ENCODE data around the gene AGPAT3.

AGPAT3 gene

DNA sequence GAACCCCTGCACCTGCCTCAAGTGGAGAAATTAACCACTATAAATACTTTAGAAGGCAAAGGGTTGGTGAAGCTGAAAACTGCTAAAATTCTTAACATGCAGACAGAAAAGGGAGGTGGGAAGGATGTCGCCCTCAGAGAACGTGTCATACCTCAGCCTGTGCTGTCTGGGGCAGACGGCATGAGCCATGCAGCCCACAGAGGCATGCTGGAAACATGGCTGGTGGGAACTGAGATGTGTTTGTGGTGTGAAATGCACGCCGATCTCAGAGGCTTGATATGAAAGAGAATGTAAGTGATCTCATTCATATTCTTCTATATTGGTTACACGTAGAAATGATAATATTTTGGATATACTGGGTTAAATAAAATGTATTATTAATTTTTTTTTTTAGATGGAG is 16.3 kb downstream of the AGPAT3 start:
- DNase-seq (ENCODE audit: low spot score): no peak
- TF ChIP-seq, protein P1, sequence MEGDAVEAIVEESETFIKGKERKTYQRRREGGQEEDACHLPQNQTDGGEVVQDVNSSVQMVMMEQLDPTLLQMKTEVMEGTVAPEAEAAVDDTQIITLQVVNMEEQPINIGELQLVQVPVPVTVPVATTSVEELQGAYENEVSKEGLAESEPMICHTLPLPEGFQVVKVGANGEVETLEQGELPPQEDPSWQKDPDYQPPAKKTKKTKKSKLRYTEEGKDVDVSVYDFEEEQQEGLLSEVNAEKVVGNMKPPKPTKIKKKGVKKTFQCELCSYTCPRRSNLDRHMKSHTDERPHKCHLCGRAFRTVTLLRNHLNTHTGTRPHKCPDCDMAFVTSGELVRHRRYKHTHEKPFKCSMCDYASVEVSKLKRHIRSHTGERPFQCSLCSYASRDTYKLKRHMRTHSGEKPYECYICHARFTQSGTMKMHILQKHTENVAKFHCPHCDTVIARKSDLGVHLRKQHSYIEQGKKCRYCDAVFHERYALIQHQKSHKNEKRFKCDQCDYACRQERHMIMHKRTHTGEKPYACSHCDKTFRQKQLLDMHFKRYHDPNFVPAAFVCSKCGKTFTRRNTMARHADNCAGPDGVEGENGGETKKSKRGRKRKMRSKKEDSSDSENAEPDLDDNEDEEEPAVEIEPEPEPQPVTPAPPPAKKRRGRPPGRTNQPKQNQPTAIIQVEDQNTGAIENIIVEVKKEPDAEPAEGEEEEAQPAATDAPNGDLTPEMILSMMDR (IDR thresholded peaks at IDR 0.05; ENCODE audit: extremely low read depth, missing control alignments): no peak

DNA sequence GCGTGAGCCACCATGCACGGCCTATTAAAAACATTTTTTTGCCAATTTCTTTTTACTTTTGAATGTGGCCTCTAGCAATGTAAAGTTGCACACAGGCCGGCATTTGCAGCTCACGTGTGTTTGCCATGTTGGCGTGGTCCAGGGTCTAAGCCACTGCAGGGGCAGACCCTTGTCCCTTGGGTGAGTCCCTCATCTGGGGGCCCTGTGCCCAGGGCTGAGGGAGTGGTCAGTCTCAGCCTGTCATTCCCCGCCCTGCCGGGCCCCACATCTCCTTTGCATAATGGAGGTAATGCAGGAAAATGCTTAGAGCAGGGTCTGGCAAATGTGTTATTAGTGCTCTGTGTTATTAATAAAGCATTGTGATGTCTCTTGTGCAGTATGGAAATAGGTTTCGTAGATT is 16.9 kb downstream of the AGPAT3 start:
- DNase-seq (ENCODE audit: low spot score): no peak
- TF ChIP-seq, protein P1 (IDR thresholded peaks at IDR 0.05; ENCODE audit: extremely low read depth, missing control alignments): no peak

DNA sequence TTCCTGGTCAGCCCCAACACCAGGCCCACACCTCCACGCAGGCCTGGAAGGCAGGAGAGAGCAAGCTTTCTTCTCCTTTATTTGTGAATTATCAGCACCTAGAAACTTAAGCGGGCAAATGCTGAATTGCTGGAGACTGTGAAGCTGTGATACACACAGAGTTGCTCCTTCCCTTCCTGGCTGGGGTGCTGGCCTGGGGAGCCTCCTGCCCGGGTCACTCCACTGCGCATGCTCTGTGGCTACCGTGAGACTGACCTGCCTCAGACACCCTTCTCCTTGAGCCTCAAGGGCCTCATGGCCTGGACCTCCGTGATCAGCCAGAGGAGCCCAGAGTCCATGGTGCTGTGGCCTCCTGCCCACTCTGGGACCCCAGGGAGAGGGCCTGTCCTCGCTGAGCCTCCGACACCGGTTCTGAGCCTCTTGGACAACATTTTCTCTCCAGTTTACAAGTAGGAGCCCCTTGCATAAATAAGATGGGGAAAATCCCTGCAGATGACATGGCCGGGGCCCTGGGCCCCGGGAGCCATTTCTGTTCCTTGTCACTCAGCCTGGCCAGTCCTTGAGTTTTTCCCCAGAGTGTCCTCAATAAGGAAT is 18.0 kb downstream of the AGPAT3 start:
- no peak for DNase-seq (ENCODE audit: low spot score)

DNA sequence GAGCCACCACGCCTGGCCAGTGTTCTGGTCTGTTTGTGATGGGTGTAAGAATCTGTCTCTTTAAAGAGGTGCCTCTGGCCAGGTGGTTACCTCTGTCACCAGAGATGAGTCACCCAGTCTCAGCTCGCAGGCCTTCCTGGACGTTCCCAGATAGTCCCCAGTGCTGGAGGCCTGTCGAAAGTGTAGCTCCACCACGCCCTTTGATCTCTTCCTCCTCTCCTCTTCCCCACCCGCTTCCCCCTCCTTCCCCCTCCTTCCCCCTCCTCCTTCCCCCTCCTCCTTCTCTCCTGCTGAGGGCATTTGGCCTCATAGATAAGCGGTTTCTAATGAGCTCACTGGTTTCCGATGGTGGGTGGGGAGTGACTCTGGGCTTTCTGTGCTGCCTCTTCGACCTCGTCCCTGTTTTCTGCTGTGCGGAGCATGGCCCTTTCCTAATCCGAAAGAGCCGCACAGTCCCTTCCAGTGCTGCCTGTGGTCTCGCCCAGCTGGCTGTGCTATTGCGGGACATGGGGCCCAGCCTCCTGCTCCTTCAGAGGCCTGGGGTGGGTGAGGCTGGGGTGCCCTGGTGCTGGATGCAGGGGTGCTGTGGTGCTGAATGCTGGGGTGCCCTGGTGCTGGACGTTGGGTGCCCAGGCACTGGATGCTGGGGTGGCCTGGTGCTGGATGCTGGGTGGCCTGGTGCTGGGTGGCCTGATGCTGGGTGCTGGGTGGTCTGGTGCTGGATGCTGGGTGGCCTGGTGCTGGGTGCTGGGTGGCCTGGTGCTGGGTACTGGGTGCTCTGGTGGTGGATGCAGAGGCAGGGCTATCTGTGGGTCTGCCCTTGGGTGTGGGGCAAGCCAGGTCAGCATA is 19.2 kb downstream of the AGPAT3 start:
- TF ChIP-seq, protein P1 (IDR thresholded peaks at IDR 0.05; ENCODE audit: extremely low read depth, missing control alignments): no peak
- peak; percentile 62 for DNase-seq (ENCODE audit: low spot score)

More for the DNA sequence above, 18.0 kb downstream of the AGPAT3 start:
- TF ChIP-seq, protein P1 (IDR thresholded peaks at IDR 0.05; ENCODE audit: extremely low read depth, missing control alignments): no peak

DNA sequence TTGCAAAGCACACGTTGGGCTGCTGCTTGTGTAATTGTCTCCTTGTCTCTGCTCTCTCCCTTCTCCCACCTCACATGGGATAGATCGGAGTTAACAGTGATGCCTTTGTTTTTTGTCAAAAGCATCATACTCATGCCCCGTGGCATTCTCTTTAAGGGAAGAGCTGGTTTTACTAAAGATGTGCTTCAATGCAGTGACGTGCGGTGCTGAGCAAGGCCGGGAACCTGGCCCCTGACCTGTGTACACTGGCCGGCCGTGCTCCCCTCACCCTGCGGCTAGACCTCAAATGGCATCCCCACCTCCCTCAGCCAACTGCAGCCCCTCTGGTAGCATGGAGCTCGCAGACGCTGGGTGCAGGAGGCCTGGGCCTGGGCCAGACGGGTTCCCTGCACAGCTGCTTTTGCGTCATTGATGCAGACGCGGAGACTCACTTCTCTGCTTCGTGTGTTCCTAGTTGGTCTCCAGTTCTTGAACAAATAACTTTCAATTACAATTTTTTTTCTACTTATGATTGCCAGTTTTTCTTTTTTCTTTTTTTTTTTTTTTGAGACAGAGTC is 19.9 kb downstream of the AGPAT3 start:
- DNase-seq (ENCODE audit: low spot score): no peak
- TF ChIP-seq, protein P1 (IDR thresholded peaks at IDR 0.05; ENCODE audit: extremely low read depth, missing control alignments): no peak

DNA sequence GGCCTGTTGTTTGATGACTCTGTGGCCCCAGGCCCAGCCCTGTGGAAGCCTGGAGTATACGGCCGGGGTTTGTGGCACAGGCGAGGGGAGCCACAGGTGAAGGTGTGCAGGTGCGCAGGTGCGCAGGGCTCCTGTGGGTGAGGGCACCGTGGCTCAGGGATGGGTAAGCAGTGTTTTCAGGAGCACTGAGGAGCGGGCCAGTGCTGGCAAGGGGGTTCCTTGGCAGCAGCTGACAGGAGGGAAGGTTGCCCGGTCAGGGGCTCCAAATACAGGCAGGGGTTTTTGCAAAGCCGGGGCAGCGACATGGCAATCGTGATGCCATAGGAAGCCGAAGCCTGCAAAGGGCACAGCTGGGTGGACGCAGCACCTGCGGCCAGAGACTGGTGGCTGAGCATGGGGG is 20.7 kb downstream of the AGPAT3 start:
- TF ChIP-seq, protein P1 (IDR thresholded peaks at IDR 0.05; ENCODE audit: extremely low read depth, missing control alignments): no peak

DNA sequence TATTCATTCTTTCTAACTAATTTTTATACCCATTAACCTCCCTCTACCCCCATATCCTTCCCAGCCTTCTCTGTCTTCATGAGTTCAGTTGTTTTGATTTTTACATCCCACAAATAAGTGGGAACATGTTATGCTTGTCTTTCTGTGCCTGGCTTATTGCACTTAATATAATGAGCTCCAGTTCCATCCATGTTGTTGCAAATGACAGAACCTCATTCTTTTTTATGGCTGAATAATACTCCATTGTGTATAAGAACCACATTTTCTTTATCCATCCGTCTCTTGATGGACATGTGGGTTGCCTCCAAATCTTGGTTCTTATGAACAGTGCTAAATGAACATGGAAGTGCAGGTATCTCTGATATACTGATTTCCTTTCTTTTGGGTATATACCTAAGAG is 21.5 kb downstream of the AGPAT3 start:
- DNase-seq (ENCODE audit: low spot score): no peak
- TF ChIP-seq, protein P1 (IDR thresholded peaks at IDR 0.05; ENCODE audit: extremely low read depth, missing control alignments): no peak

More for the DNA sequence above, 20.7 kb downstream of the AGPAT3 start:
- no peak for DNase-seq (ENCODE audit: low spot score)

Data from GM20000 (cell line).